Embryonic facial prominence (tissue), 1 donor: ENCODE results near the gene SOBP.
A peak's percentile ranks its signal among the peaks of the same experiment; 100 is the strongest.
"Not testable (repeated sequence)": the region's sequence is repeated elsewhere in the genome, so short reads cannot be mapped to it uniquely, and the experiment has no call there.

Experiments used
- DNase-seq: peaks from one replicate; pipeline ENCODE4 v3.0.0-alpha.2; 2016; ENCODE audit errors: extremely low spot score

Gene SOBP, protein sequence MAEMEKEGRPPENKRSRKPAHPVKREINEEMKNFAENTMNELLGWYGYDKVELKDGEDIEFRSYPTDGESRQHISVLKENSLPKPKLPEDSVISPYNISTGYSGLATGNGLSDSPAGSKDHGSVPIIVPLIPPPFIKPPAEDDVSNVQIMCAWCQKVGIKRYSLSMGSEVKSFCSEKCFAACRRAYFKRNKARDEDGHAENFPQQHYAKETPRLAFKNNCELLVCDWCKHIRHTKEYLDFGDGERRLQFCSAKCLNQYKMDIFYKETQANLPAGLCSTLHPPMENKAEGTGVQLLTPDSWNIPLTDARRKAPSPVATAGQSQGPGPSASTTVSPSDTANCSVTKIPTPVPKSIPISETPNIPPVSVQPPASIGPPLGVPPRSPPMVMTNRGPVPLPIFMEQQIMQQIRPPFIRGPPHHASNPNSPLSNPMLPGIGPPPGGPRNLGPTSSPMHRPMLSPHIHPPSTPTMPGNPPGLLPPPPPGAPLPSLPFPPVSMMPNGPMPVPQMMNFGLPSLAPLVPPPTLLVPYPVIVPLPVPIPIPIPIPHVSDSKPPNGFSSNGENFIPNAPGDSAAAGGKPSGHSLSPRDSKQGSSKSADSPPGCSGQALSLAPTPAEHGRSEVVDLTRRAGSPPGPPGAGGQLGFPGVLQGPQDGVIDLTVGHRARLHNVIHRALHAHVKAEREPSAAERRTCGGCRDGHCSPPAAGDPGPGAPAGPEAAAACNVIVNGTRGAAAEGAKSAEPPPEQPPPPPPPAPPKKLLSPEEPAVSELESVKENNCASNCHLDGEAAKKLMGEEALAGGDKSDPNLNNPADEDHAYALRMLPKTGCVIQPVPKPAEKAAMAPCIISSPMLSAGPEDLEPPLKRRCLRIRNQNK

DNA sequence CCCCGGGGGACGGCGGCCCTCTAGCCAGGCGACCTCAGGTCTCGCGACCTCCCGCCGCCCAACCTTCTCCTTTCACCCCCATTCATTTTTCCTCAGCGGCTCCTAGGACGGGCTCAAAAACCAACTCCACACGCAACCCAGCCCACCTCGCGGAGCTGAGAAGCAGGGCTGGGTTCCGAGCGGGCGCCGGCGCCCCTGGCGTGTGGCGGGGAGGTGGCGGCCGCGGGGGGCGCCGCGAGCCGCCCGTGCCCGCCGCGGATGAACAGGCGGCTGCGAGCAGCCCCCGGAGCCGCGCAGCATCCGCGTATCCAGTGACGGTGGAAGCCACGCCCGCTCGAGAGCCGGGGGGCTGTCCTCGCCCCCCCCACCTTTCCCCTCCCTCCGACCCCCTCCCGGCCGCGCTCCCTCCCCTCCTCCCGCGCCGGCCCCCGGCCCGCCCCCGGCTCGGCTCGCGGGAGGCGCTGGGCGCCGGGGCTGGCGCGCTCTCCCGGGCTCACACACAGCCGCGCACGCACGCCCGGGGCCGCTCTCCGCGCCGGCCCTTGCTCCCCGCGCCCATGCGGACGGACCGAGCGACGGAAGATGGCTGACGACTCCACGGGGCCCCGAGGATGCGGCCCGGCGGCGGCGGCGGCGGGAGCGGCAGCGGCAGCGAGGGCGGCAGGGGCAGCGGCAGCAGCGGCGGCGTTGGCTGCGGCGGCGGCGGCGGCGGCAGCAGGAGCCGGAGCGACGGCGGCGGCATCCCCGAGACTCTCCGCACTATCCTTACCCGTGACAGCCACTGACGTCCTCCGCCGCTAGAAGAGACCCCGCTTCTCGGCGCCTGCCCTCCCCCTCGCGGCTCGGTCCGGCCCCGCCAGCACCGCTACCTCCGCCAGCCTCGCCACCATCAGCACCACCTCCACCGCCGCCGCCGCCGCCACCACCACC is at the start of gene SOBP:
Gene SOBP, plus strand, starts transcription at position 482 of the 930 bp plus-strand sequence. CDS start 500 bp downstream, outside the sequence.
- DNase-seq, result peak; percentile 70

DNA sequence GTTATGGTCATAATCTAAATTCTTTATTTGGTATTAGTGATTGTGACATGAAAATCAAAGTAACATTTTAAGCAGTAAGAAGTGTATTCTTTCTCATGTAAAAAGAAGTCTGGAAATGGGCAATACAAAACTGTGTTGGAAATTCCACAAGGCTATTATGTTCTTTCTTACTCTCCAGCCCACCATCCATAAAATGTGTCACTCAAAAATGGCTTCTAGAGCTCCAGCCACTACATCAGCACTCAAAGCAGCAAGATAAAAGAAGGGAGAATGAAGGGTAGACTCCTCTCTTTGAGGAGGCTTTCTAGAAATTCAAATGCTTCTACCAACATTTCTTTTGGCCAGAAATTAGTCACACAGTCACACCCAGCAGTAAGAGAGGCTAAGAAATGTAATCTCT is 49.0 kb upstream of the SOBP start:
- no peak for DNase-seq

GRCh38 chr6:107441682-107442081 is 48.2 kb upstream of the SOBP start:
- no peak for DNase-seq

GRCh38 chr6:107442938-107443607 is 46.8 kb upstream of the SOBP start:
- DNase-seq, result no peak

DNA sequence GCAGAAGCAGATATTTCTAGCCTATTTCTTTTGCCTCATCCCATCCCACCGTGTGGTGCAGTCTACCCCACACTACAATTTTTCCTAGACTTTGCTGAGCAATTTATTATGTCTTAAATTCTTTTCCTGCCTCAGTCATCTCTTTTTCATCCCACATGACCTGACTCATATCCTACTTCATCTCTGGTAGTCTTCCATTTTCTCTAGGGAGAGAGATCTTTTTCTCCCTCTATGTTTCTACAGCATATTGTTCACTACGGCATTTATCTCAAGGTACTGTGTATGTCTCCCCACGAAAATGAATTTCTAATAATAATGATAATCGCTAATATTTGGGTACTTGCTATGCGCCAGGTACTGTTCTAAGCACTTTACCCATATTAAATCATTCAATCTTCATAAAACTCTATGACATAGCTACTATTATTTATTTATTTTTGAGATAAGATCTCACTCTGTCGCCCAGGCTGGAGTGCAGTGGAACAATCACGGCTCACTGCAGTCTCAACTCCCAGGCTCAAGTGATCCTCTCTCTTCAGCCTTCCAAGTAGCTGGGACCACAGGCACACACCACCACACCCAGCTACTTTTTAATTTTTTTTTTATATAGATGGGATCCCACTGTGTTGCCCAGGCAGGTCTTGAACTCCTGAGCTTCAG is 46.2 kb upstream of the SOBP start:
- DNase-seq, result no peak

DNA sequence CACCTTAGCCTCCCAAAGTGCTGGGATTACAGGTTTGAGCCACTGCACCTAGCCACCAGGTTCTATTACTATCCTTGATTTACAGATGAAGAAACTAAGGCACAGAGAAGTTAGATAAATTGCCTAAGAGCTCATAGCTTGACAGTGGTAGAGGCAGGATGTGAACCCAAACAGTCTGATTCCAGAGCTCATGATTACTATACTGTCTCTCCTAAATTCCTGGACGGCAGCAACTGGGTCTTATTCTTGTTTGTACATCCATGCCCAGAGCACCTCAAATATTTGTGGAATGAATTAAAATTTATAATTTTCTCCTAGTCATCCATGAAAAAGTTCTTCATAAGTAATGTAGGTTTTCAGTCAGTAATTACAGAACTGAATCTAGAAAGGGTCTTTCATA is 45.6 kb upstream of the SOBP start:
- DNase-seq, result no peak

DNA sequence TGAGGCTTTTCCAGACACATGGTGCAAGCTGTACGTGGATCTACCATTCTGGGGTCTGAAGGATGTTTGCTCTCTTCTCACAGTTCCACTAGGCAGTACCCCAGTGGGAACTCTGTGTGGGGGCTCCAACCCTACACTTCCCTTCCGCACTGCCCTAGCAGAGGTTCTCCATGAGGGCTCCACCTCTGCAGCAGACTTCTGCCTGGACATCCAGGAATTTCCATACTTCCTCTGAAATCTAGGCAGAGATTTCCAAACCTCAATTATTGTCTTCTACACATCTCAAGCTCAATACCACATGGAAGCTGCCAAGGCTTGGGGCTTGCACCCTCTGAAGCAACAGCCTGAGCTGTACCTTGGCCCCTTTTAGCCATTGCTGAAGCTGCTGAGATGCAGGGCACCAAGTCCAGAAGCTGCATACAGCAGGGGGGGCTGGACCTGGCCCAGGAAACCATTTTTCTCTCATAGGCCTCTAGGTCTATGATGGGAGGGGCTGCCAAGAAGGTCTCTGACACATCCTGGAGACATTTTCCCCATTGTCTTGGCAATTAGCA is 42.2 kb upstream of the SOBP start:
- no peak for DNase-seq

DNA sequence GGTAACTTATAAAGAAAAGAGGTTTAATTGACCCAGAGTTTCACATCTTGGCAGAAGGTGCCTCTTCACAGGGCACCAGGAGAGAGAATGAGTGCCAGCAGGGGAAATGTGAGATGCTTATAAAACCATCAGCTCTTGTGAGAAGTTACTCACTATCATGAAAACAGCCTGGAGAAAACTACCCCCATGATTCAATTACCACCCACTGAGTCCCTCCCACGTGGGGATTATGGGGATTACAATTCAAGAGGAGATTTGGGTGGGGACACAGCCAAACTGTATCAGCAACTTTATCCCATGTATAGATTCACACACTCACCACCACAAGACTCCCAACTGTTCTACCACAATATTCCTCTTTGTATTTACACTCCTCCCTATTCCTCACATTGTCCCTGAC is 41.1 kb upstream of the SOBP start:
- no peak for DNase-seq

- no peak for DNase-seq
Observed at GRCh38 chr6:107458672-107459282, 31.1 kb upstream of the SOBP start.

- DNase-seq, result peak; percentile 87
Observed at GRCh38 chr6:107459283-107460082, 30.4 kb upstream of the SOBP start, which contains the start of gene PDSS2. PDSS2 (minus strand) TSS chr6:107459564; CDS start chr6:107459285, 279 bp downstream.

DNA sequence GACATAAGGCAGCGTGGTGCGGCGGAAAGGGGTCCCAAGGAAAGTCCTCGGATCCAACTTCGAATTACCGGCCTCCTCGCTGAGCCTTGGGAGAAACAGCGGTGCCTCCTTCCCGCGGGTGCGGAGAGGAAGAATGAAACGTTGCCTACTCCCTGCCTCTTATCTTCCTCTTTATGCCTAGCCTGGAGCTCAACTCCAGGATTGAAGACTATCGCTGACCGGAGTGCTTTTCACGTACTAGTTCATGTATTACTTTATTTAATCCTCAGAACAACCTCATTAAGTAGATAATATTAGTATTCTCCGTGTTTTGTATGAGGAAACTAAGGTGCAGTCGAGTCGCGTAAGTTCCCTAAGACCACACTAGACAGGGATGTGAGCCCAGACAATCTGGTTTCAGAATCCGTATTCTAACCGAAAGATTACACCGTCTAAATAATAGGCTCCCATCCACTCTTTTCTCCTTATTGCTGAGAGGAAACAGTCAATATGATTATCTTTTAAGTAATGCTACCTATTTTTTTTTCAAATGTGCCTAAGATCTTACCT is 29.8 kb upstream of the SOBP start:
- DNase-seq, result no peak

- no peak for DNase-seq
Observed at GRCh38 chr6:107466062-107466461, 23.9 kb upstream of the SOBP start.

DNA sequence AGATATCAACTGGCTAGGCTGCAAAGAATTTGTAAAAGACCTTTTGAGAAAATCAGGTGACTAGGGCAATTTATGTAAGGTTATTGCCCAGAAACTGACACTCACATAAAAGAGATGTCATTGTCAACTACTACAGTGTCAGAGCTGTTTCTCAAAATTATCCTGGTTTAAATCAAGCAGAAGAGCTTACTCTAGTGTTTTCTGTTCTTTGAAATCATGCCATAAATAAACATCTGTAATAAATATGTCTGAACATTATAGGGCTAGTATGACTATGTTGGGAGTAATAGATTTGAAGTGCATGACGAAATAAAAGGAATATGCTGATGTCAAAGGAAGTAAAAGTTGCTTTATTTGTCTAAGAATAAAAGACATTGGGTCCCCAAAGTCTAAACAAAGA is 19.6 kb upstream of the SOBP start:
- no peak for DNase-seq

DNA sequence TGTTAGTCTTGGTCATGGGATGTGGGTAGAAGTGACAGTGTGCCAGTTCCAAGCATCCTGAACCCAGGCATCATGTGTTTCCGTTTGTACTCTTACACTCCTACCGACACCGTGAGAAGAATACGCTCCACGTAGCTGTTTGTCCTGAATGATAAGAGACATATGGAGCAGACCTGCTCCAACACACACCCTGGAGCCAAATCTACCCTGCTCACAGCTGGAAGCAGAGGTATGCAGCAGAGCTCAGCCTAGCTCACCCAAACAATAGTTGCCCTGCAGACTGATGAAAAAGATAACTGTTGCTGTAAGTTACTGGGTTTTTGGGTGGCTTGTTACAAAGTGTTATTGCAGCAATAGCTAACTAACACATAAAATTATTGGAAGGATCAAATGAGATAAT is 16.3 kb upstream of the SOBP start:
- no peak for DNase-seq

GRCh38 chr6:107475360-107475759 is 14.6 kb upstream of the SOBP start:
- DNase-seq, result not testable (repeated sequence)

- DNase-seq, result not testable (repeated sequence)
Observed at GRCh38 chr6:107475826-107476225, 14.1 kb upstream of the SOBP start.

- no peak for DNase-seq
Observed at GRCh38 chr6:107479089-107479690, 10.7 kb upstream of the SOBP start.

DNA sequence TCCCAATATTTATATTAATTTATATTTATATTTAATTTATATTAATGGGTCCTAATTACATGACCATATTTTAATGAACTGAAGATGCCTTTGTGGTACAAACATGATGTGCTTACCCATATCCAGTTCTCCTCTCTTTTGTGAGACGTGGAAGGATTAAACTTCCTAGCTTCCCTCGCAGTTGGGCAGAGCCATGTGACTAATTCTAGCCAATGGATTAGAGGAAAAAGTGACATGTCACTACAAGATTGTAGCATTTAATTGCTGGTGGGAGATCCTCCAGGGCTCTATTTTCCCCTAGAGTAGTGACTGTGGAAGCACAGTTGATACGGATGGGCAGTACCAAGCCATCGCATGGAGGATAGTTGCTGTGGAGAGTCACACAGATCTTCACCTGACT is 4.8 kb upstream of the SOBP start:
- no peak for DNase-seq
